HG02981 (cell line): ENCODE data around the gene PDIK1L.

Experiments used
- ATAC-seq: cut with Tn5 transposase; IDR thresholded peaks from one replicate; pipeline ENCODE4 v1.9.1; 2021; ENCODE audit warnings: mild to moderate bottlenecking, moderate library complexity; ENCODE audit not compliant: unreplicated experiment

PDIK1L gene

GRCh38 chr1:26169198-26169554 lies 57.6 kb downstream of the PDIK1L start:
- no peak for ATAC-seq

DNA sequence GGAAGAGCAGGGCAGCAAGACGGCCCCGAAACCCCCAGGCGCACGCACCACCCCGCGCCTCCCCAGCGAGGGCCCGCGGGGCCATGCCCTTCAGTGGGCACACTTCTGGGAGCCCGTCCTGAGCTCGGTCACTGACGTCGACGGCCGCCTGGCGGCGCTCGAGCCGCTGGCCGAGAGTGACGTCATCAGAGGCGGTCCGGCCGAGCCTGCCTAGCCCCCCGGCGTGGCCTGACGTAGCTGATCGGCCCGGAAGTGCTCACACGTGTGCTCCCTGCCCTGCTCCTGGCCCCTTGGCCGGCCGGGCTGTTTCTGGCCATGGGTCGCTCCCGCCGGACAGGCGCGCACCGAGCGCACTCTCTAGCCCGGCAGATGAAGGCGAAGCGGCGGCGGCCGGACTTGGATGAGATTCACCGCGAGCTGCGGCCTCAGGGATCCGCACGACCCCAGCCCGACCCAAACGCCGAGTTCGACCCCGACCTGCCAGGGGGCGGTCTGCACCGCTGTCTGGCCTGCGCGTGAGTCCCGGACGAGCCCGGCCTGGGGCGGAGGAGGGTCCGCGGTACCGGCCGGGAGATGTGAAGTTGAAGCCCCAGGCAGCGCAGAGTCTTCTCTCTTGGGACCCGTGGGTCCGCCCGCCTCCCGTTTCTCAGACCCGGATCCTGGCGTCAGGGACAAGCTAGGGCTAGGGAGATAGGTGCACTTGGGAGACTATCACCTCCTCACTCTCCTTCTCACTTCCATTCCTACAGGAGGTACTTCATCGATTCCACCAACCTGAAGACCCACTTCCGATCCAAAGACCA lies 58.2 kb downstream of the PDIK1L start, which contains the start of gene ZNF593:
ZNF593 (plus strand) TSS at position 240 of the 803 bp plus-strand sequence; CDS start at position 316, 76 bp downstream.
- ATAC-seq, result peak; percentile 91

- no peak for ATAC-seq
Measured at GRCh38 chr1:26170472-26170821, 58.8 kb downstream of the PDIK1L start.

DNA sequence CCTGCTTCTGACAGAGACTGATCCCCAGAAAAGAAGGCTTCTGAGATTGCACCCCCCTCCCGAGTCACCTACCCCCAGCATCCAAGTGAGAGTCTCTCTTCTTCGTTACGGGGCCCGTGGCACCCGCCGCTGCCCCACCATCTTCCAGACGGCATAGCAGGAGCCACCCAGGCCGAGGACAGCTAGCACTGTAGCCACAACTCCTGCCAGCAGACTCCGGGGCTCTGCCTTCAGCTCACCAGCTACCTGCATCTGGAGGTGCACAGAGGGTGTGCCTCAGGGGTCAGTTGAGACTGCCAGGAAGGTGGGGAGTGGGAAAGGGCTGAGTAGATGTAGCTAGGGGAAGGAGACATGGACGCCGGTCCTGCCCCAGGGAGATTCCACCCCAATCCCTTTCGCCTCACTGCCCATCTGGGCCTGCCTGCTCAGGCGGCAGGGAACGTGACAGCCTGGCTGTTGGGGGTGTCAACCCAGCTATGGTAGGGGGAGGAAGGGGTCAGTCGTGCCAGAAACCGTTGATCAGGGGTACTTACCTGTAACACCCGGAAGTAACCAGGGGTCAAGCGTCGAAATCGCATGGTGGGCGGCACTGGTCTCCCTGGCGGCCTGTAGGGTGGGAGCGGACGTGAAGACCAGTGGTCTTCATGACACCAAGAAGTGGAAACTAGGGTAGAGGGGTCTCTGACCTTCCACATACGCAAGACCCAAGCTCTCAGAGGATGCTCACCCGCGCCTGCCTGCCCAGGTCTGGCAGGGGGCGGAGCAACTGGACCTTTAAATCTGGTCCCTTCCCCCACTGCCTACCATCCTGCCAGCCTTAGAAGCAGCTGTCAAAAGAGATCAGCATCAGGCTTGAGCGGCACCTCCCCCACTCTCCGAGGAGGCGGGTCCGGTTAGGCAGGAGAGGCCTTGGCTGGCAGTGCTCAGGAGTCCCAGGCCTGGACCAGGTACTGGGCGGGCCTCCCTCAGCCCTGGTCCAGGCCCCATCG lies 59.8 kb downstream of the PDIK1L start, which contains the start of gene ZNF593OS:
ZNF593OS (minus strand) TSS at position 749 of the 989 bp plus-strand sequence; CDS start at position 578, 171 bp downstream.
- no peak for ATAC-seq
